Left hindlimb (tissue), 1 donor: ENCODE data around the gene KRT71.
"Not testable (repeated sequence)": the region's sequence is repeated elsewhere in the genome, so short reads cannot be mapped to it uniquely, and the experiment has no call there.

Source experiments
- DNase-seq: peaks from one replicate; pipeline ENCODE4 v3.0.0-alpha.2; 2018

Gene KRT71

GRCh38 chr12:52552681-52553195 lies at the start of gene KRT71:
KRT71 (minus strand) TSS chr12:52553145; CDS start chr12:52553077, 68 bp downstream.
- DNase-seq, result no peak

- DNase-seq, result no peak
Measured at GRCh38 chr12:52602552-52602951, 49.6 kb upstream of the KRT71 start.

GRCh38 chr12:52601671-52602070 lies 48.7 kb upstream of the KRT71 start:
- no peak for DNase-seq

- no peak for DNase-seq
Measured at GRCh38 chr12:52600941-52601481, 48.1 kb upstream of the KRT71 start, which contains the start of gene KRT72. KRT72 (minus strand) TSS chr12:52601463; CDS start chr12:52601452, 11 bp downstream.

GRCh38 chr12:52600475-52600874 lies 47.5 kb upstream of the KRT71 start:
- DNase-seq, result no peak

- no peak for DNase-seq
Measured at GRCh38 chr12:52600071-52600470, 47.1 kb upstream of the KRT71 start.

GRCh38 chr12:52598966-52599365 lies 46.0 kb upstream of the KRT71 start:
- no peak for DNase-seq

GRCh38 chr12:52594237-52594636 lies 41.3 kb upstream of the KRT71 start:
- DNase-seq, result not testable (repeated sequence)

GRCh38 chr12:52591521-52591920 lies 38.6 kb upstream of the KRT71 start:
- DNase-seq, result no peak

- no peak for DNase-seq
Measured at GRCh38 chr12:52590021-52590420, 37.1 kb upstream of the KRT71 start.

GRCh38 chr12:52587563-52587962 lies 34.6 kb upstream of the KRT71 start:
- no peak for DNase-seq

GRCh38 chr12:52585946-52586345 lies 33.0 kb upstream of the KRT71 start:
- peak; percentile 34 for DNase-seq

- no peak for DNase-seq
Measured at GRCh38 chr12:52585066-52585465, 32.1 kb upstream of the KRT71 start.

GRCh38 chr12:52584156-52584682 lies 31.3 kb upstream of the KRT71 start:
- no peak for DNase-seq

GRCh38 chr12:52582971-52583456 lies 30.1 kb upstream of the KRT71 start:
- DNase-seq, result peak; percentile 53

GRCh38 chr12:52582486-52582885 lies 29.5 kb upstream of the KRT71 start:
- no peak for DNase-seq

GRCh38 chr12:52581481-52581880 lies 28.5 kb upstream of the KRT71 start:
- no peak for DNase-seq

GRCh38 chr12:52581066-52581465 lies 28.1 kb upstream of the KRT71 start:
- no peak for DNase-seq

- no peak for DNase-seq
Measured at GRCh38 chr12:52580496-52580895, 27.6 kb upstream of the KRT71 start.

GRCh38 chr12:52579468-52580465 lies 26.8 kb upstream of the KRT71 start:
- DNase-seq, result no peak

GRCh38 chr12:52578469-52578868 lies 25.5 kb upstream of the KRT71 start:
- DNase-seq, result no peak

GRCh38 chr12:52577316-52577715 lies 24.4 kb upstream of the KRT71 start:
- no peak for DNase-seq

GRCh38 chr12:52575948-52576347 lies 23.0 kb upstream of the KRT71 start:
- no peak for DNase-seq
